ENCODE results near the gene KLF5.
"Not testable (repeated sequence)": the region's sequence is repeated elsewhere in the genome, so short reads cannot be mapped to it uniquely, and the experiment has no call there.

DNA sequence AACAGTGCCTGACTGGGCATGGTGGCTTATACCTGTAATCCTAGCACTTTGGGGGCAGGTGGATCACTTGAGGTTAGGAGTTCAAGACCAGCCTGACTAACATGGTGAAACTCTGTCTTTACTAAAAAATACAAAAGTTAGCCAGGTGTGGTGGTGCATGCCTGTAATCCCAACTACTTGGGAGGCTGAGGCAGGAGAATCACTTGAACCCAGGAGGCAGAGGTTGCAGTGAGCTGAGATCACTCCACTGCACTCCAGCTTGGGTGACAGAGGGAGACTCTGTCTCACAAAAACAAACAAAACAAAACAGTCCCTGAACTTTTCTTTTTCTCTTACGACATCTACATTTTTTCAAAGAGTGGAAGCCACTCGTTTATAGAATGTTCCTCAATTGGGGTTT lies 10.2 kb upstream of the KLF5 start:
- TF ChIP-seq, protein P1, sequence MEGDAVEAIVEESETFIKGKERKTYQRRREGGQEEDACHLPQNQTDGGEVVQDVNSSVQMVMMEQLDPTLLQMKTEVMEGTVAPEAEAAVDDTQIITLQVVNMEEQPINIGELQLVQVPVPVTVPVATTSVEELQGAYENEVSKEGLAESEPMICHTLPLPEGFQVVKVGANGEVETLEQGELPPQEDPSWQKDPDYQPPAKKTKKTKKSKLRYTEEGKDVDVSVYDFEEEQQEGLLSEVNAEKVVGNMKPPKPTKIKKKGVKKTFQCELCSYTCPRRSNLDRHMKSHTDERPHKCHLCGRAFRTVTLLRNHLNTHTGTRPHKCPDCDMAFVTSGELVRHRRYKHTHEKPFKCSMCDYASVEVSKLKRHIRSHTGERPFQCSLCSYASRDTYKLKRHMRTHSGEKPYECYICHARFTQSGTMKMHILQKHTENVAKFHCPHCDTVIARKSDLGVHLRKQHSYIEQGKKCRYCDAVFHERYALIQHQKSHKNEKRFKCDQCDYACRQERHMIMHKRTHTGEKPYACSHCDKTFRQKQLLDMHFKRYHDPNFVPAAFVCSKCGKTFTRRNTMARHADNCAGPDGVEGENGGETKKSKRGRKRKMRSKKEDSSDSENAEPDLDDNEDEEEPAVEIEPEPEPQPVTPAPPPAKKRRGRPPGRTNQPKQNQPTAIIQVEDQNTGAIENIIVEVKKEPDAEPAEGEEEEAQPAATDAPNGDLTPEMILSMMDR (IDR thresholded peaks at IDR 0.05 in 4 of 5, conservative IDR thresholded peaks at IDR 0.05 in 1 of 5), result not testable (repeated sequence)
- not testable (repeated sequence) for TF ChIP-seq POLR2A (IDR thresholded peaks at IDR 0.05)
